ENCODE measurements around the gene PCLAF. TPM values are rescaled to one million over a fixed set of nuclear protein-coding genes. Genes with fewer than 3 reads are reported as not detected.

The PCLAF gene
- total RNA-seq, 1 donor = 30.7 TPM

DNA sequence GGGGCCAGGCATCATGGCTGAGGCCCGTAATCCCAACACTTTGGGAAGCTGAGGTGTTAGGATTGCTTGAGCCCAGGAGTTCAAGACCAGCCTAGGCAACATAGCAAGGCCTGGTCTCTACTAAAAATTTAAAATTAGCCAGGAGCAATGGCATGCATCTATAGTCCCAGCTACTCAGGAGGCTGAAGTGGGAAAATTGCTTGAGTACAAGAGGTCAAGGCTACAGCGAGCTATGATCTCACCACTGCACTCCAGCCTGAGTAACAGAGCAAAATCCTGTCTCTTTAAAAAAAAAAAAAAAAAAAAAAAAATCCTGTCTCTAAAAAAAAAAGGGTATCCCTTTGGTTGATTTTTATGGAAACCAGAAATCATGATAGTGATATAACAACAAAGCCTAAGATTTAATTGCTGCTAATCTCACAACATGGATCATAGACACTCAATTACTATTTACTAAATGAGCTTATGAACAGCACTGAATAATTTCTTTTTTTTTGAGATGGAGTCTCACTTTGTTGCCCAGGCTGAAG, 12.1 kb downstream of the PCLAF start:
- DNase-seq (ENCODE audit: low read depth) = no peak
- TF ChIP-seq, protein P1, sequence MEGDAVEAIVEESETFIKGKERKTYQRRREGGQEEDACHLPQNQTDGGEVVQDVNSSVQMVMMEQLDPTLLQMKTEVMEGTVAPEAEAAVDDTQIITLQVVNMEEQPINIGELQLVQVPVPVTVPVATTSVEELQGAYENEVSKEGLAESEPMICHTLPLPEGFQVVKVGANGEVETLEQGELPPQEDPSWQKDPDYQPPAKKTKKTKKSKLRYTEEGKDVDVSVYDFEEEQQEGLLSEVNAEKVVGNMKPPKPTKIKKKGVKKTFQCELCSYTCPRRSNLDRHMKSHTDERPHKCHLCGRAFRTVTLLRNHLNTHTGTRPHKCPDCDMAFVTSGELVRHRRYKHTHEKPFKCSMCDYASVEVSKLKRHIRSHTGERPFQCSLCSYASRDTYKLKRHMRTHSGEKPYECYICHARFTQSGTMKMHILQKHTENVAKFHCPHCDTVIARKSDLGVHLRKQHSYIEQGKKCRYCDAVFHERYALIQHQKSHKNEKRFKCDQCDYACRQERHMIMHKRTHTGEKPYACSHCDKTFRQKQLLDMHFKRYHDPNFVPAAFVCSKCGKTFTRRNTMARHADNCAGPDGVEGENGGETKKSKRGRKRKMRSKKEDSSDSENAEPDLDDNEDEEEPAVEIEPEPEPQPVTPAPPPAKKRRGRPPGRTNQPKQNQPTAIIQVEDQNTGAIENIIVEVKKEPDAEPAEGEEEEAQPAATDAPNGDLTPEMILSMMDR (IDR thresholded peaks at IDR 0.05; ENCODE audit: insufficient read depth, low read depth, low read length) = no peak
- no peak overlapping the region for H3K4me3 ChIP-seq (ENCODE audit: low read depth, low read length)

DNA sequence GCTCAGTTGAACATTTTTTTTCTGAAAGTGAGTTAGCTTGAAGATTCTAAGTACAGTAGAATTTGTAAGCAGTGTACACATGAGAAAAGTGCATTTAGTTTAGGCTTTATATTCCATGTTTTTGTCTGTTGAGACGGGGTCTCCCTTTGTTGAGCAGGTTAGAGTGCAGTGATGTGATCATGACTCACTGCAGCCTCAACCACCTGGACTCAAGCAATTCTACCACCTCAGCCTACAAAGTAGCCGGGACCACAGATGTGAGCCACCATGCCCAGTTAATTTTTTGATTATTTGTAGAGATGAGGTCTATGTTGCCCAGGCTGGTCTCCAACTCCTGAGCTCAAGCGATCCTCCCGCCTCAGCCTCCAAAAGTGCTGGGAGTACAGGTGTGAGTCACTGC, 20.0 kb downstream of the PCLAF start:
- no peak for DNase-seq (ENCODE audit: low read depth)
- no peak overlapping the region for H3K4me3 ChIP-seq (ENCODE audit: low read depth, low read length)
- TF ChIP-seq, protein P1 (IDR thresholded peaks at IDR 0.05; ENCODE audit: insufficient read depth, low read depth, low read length) = no peak

DNA sequence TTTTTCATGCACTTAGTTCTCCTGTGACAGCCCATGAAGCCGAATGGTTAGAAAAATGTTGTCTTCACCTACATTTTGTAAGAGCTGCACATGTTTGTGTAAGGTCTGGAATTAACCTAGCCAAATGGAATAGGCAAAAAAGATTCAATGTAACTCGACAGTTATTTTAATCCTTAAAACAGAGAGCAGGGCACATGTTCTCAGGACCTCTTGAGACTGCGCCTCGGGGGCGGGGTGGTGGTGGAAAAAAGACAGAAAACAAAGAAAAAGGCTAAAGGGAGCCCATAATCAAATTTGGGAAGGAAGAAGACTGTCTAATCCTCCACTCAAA, 24.6 kb downstream of the PCLAF start:
- peak overlapping the region; percentile 77 for H3K4me3 ChIP-seq (ENCODE audit: low read depth, low read length)
- DNase-seq (ENCODE audit: low read depth) = no peak
- TF ChIP-seq, protein P1 (IDR thresholded peaks at IDR 0.05; ENCODE audit: insufficient read depth, low read depth, low read length) = no peak

DNA sequence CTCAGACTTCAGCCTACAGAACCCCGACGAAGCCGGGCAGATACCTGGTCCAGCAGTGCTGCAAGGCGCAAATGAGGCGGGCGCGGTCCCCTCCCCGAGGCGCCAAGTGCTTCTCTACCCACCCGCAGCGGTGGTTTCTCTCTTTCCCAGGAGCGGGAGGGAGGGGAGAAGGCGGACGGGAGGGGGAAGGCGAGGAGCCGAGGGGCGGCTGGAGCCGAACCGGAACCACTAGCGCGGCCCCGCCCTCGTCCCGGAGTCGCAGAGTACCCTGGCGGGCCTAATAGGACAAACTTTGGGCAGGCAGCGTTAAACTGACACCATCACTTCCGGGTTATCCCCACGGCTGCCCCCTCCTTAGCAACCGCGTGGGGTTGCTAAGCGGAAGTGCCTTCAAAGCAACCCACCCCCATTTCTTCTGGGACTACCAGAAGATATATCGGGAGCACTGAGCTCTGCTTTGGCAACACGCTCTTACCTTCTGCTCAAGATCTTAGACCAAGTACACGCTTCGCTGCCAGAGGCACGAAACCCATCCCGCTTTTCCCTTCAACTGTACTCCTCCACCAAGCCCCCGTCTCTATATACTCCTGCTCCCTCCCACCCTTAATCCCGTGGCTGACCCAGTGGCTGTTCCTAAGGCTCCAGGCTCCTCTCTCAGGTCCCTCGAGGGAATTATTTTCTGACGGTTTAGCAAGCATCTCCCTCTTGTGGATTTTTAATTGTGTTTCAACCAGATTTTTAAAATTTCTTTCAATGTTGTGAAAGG, 25.1 kb downstream of the PCLAF start, which contains the start of gene CSNK1G1:
TSS of gene CSNK1G1 (minus strand) at position 230 of the 766 bp plus-strand sequence. CDS start 55,674 bp downstream, outside the sequence.
- peak; percentile 99 for DNase-seq (ENCODE audit: low read depth)
- TF ChIP-seq, protein P1 (IDR thresholded peaks at IDR 0.05; ENCODE audit: insufficient read depth, low read depth, low read length) = peak; percentile 55
- H3K4me3 ChIP-seq (ENCODE audit: low read depth, low read length) = peak within 1 kb of the TSS; percentile 77

DNA sequence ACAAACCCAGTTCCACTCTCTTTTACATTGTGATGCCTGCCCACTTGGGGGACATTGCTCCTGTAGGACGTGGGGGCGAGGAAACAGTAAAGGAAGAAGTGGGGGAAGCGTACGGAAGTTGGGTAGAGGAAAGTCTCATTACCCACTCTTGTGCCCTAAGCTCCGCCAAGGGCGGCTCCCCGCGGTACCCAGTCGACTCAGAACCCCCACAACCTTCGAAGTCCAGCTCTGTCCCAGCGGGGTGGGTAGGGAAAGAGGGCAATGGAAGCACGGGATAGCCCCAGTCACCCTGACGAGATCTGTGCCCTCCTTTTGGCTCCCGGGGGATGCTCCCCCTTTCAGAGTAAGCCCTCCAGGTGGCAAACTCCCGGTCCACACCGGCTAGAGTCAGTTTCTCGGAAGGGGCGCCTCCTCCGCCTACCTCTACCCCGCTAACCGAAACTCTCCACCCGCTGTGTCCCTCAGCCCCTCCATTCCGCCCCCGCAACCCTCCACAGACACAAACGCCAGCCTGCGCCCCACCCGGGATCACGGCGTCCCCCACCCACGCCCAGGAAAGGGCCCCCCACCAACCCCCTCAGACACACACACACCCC, 25.8 kb downstream of the PCLAF start:
- DNase-seq (ENCODE audit: low read depth) = no peak
- TF ChIP-seq, protein P1 (IDR thresholded peaks at IDR 0.05; ENCODE audit: insufficient read depth, low read depth, low read length) = no peak
- peak overlapping the region; percentile 77 for H3K4me3 ChIP-seq (ENCODE audit: low read depth, low read length)

DNA sequence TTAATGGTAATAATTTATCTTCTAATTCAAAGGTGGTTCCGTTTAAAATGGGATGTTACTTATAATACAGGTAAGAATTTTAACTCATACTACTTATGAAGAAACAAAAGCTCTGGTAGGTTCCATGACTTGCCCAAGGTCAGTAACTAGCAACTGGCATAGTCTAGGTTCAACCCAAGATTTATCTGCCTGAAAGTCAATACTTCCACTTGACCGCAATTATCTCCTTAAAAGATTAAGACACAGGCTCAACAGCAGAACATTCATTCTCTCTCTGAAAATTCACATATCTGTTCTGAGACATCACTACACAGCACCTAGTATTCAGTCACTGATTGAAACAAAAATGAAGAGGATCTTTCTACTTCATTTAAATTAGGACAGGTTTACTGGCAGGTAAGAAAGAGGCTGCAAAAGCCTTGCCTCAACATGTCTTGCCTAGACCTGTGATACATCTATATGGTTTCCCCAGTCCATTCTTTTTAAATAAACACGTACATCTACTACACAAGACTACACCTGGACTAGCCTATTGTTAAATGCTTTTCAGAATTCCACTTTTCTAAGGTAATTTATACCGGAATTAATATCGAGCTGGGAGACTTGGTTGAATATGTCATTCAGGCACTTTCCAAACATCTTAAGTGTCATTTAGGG, 26.4 kb downstream of the PCLAF start:
- H3K4me3 ChIP-seq (ENCODE audit: low read depth, low read length) = peak overlapping the region; percentile 77
- TF ChIP-seq, protein P1 (IDR thresholded peaks at IDR 0.05; ENCODE audit: insufficient read depth, low read depth, low read length) = no peak

More for the DNA sequence above, 26.4 kb downstream of the PCLAF start:
- DNase-seq (ENCODE audit: low read depth) = no peak

Measured in fibroblast of villous mesenchyme (primary cell).